ENCODE measurements around the gene RAB20.

GRCh38 chr13:110506859-110507566 is 54.5 kb downstream of the RAB20 start:
- no peak for TF ChIP-seq ATF3 (CRISPR knock-in tag; conservative IDR thresholded peaks at IDR 0.05)
- TF ChIP-seq, protein P1, sequence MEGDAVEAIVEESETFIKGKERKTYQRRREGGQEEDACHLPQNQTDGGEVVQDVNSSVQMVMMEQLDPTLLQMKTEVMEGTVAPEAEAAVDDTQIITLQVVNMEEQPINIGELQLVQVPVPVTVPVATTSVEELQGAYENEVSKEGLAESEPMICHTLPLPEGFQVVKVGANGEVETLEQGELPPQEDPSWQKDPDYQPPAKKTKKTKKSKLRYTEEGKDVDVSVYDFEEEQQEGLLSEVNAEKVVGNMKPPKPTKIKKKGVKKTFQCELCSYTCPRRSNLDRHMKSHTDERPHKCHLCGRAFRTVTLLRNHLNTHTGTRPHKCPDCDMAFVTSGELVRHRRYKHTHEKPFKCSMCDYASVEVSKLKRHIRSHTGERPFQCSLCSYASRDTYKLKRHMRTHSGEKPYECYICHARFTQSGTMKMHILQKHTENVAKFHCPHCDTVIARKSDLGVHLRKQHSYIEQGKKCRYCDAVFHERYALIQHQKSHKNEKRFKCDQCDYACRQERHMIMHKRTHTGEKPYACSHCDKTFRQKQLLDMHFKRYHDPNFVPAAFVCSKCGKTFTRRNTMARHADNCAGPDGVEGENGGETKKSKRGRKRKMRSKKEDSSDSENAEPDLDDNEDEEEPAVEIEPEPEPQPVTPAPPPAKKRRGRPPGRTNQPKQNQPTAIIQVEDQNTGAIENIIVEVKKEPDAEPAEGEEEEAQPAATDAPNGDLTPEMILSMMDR (IDR thresholded peaks at IDR 0.05) = no peak
